Liver (tissue), 9 donors: Measurements from ENCODE around the gene FCGR3A. TPM values are rescaled to one million over a fixed set of nuclear protein-coding genes. Genes with fewer than 3 reads are reported as not detected.
"Not testable (repeated sequence)": the region's sequence is repeated elsewhere in the genome, so short reads cannot be mapped to it uniquely, and the experiment has no call there.

Experiments used
- DNase-seq: peaks from one replicate; pipeline ENCODE4 v3.0.0-alpha.2; 2017; ENCODE audit warnings: low spot score
- H3K27ac ChIP-seq, 2 donors: one replicate each; pipeline ENCODE4 v1.7.0; 2013; ENCODE audit warnings: inconsistent platforms in 2 of 2, low read length in 2 of 2, control low read depth in 1 of 2, low read depth in 1 of 2, mild to moderate bottlenecking in 1 of 2
- H3K27me3 ChIP-seq, 4 donors: one replicate each; pipeline versions ENCODE4 v1.6.1 to v1.7.0; 2013; ENCODE audit warnings: low read length in 3 of 4, inconsistent platforms in 1 of 4, mild to moderate bottlenecking in 1 of 4, moderate library complexity in 1 of 4; ENCODE audit not compliant: control insufficient read depth in 4 of 4, insufficient read depth in 4 of 4
- H3K36me3 ChIP-seq, 4 donors: one replicate each; pipeline versions ENCODE4 v1.6.1 to v1.7.0; 2013; ENCODE audit warnings: low read length in 3 of 4, mild to moderate bottlenecking in 3 of 4, low read depth in 1 of 4, moderate library complexity in 1 of 4; ENCODE audit not compliant: control insufficient read depth in 4 of 4, insufficient read depth in 3 of 4
- H3K4me1 ChIP-seq, 4 donors: one replicate each; pipeline versions ENCODE4 v1.6.1 to v1.7.0; 2013; ENCODE audit warnings: low read length in 3 of 4, mild to moderate bottlenecking in 3 of 4, moderate library complexity in 1 of 4; ENCODE audit not compliant: control insufficient read depth in 4 of 4, insufficient read depth in 4 of 4
- H3K4me3 ChIP-seq, 3 donors: one replicate each; pipeline versions ENCODE4 v1.6.1 to v1.7.0; 2013; ENCODE audit warnings: low read length in 3 of 3, control low read depth in 1 of 3, low read depth in 1 of 3, mild to moderate bottlenecking in 1 of 3
- H3K9ac ChIP-seq, 2 donors: one replicate each; pipeline ENCODE4 v1.7.0; 2013; ENCODE audit warnings: low read length in 2 of 2, mild to moderate bottlenecking in 2 of 2, moderate library complexity in 2 of 2, control low read depth in 1 of 2, low read depth in 1 of 2
- H3K9me3 ChIP-seq, 4 donors: one replicate each; pipeline versions ENCODE4 v1.6.1 to v1.7.0; 2013; ENCODE audit warnings: low read length in 3 of 4; ENCODE audit not compliant: control insufficient read depth in 4 of 4
- HNF4A ChIP-seq, 2 donors: conservative IDR thresholded peaks; 2 replicates each; pipeline ENCODE4 v1.6.1; 2016; ENCODE audit warnings: antibody characterized with exemption in 2 of 2, mild to moderate bottlenecking in 2 of 2
- HNF4G ChIP-seq: IDR thresholded peaks from 2 replicates; pipeline ENCODE4 v1.6.1; 2016; ENCODE audit warnings: antibody characterized with exemption
- JUND ChIP-seq, 2 donors: IDR thresholded peaks; 2 replicates each; pipeline ENCODE4 v1.6.1; 2016; ENCODE audit warnings: antibody characterized with exemption in 2 of 2
- RXRA ChIP-seq, 2 donors: IDR thresholded peaks; 2 replicates each; pipeline ENCODE4 v1.6.1; 2017 to 2018; ENCODE audit warnings: antibody characterized with exemption in 2 of 2, mild to moderate bottlenecking in 1 of 2
- SP1 ChIP-seq: IDR thresholded peaks from 2 replicates; pipeline ENCODE4 v1.6.1; 2018; ENCODE audit warnings: antibody characterized with exemption, mild to moderate bottlenecking
- WGBS: extraction: QIAGEN DNeasy Blood & Tissue Kit; methylation state at CpG from one replicate; pipeline ENCODE4 v1.1.7; 2013; 5-methylcytosine and 5-hydroxymethylcytosine counted together
- polyA plus RNA-seq, 2 donors: library from polyadenylated mRNA; stranded (reverse) in 1 of 2; unstranded in 1 of 2; fragments of 200-250 nt in 1 of 2; fragments of >200 nt in 1 of 2; fragmentation: Nextera tagmentation in 1 of 2; extraction: Ambion mirVana in 1 of 2; gene quantifications; one replicate each; pipeline versions ENCODE4 v1.2.1 to v1.2.3, GENCODE V29; 2013 to 2015
- total RNA-seq, 2 donors: library from RNA; depleted of rRNA; stranded (reverse); fragments of >200 nt; gene quantifications; one replicate each; pipeline ENCODE4 v1.2.3, GENCODE V29; 2014
- TF ChIP-seq, protein P1 (sequence below): IDR thresholded peaks from 2 replicates; pipeline ENCODE4 v1.6.1; 2016; ENCODE audit warnings: antibody characterized with exemption
- TF ChIP-seq, protein P2 (sequence below): IDR thresholded peaks from 2 replicates; pipeline ENCODE4 v1.6.1; 2016; ENCODE audit warnings: antibody characterized with exemption
- donor health status: healthy.
- donor health status: healthy.
- donor health status: healthy.
- donor health status: healthy.
- donor health status: healthy.

The FCGR3A gene
- total and polyA plus RNA-seq, 4 donors: 9.8 to 70.1 (median 49.2) TPM

DNA sequence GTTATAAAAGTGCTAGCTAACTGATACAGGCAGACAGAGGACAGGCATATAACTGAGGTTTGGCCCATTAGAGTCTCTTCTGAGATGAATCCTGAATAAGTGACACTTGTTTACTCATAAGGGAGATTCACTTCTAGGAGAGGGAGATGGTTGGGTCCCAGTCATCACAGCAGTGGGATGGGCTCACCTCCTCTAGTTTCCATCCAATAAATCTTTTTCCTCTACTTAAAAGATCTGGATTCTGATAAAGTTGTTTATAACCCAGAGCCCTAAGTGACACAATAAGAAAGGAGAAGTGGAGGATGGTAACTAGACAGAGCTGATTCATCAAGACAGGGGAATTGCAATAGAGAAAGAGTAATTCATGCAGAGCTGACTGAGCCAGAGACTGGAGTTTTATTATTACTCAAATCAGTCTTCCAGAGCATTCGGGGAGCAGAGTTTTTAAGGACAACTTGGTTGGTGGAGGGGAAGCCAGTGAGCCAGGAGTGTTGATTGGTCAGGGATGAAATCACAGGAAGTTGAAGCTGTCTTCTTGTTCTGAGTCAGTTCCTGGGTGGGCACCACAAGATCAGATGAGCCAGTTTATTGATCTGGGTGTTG, 5.3 kb upstream of the FCGR3A start:
- not testable (repeated sequence) for H3K9ac ChIP-seq, DNase-seq, H3K27ac ChIP-seq, H3K27me3 ChIP-seq, H3K9me3 ChIP-seq, H3K36me3 ChIP-seq, H3K4me3 ChIP-seq, H3K4me1 ChIP-seq
- 47% methylated on average over 1 of the region's 1 CpG for whole genome bisulfite sequencing

DNA sequence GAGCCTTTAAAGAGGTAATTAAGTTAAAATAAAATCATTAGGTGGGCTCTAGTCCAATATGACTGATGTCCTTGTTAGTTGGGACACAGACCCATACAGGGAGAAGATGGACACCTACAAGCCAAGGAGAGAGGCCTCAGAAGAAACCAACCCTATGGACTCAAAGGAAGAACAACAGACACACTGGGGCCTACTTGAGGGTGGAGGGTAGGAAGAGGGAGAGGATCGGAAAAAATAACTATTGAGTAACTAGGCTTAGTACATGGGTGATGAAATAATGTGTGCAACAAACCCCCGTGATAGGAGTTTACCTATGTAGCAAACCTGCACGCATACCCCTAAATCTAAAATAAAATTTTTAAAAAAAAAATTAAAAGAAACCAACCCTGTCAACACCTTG, 4.7 kb upstream of the FCGR3A start:
- not testable (repeated sequence) for H3K9ac ChIP-seq
- WGBS: 88% methylated on average over 3 of the region's 3 CpGs

DNA sequence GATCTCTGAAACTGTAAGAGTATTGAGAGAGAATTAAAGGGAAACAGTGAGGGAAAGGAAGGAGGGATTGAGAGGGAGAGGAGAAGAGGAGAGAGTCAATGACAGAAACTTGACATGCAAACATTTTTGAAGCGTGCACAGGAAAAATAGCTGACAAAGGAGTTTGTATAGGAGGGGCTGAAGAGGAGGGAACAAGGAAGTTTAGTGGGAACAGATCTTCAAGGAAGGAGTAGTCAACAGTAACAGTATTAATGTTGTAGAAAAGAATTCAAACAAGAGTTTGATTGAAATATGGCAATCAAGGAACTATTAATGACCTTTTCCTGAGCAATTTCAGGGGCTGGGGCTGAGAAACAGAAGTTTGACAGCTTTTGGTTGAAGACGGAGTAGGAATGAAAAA, 4.0 kb upstream of the FCGR3A start:
- not testable (repeated sequence) for H3K27me3 ChIP-seq, H3K4me3 ChIP-seq, H3K27ac ChIP-seq, H3K9ac ChIP-seq, DNase-seq, H3K4me1 ChIP-seq, H3K36me3 ChIP-seq, H3K9me3 ChIP-seq
- WGBS: 95% methylated on average over 1 of the region's 2 CpGs

More for the DNA sequence above, 4.7 kb upstream of the FCGR3A start:
- not testable (repeated sequence) for H3K4me1 ChIP-seq, DNase-seq, H3K27ac ChIP-seq, H3K27me3 ChIP-seq, H3K9me3 ChIP-seq, H3K36me3 ChIP-seq, H3K4me3 ChIP-seq

DNA sequence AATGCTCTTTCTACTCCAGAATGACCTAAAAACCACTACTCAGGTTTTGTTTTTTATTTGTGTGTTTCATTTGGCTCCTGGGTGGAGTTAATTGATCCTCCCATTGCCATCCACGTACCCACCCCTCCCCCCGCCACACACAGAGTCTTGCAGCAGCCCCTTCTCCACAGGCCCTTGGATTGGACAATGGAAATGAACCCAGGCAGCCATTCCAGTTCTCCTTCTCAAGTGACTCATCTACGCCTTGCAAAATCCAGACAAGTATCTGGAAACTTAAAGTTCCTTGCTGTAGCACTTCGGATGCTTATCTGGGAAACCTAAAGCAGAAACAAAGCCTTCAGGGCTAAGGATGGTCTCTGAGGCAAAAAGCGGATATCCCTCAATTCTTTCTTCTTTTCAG, 1.3 kb upstream of the FCGR3A start:
- not testable (repeated sequence) for H3K27ac ChIP-seq, H3K9me3 ChIP-seq, DNase-seq, H3K4me3 ChIP-seq, H3K27me3 ChIP-seq, H3K9ac ChIP-seq, H3K36me3 ChIP-seq, H3K4me1 ChIP-seq
- 85% methylated on average over 5 of the region's 5 CpGs for WGBS

DNA sequence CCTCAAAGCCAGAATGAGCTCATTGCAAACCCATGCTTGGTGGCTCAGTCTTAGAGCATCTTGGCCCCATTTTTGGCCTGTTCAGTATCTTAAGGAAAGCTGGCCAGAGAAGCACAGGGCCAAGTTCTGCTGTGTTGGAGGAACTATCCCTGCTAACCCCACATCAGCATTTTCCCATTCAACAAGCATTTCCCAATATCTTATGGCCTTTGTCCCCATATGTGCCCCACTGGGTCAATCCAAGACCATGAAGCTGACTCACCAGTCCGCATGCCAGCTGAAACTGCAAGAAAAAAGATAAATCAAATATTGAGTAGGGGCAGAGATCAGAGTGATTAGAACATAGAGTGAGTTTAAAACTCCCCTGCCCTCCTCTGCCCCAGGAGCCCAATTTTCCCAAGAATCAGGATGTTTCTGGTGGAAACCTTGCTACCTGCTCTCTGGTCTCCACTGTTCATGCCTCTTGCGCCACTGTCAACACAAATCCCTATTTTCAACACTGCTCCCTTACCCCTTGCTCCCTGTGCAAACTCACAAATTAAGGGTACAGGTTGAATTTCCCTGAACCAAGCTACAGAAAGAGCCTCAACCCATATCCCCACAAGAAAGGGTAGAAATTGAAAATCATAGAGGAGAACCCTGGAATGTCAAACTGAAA, 740 bp downstream of the FCGR3A start:
- TF ChIP-seq, protein P1, sequence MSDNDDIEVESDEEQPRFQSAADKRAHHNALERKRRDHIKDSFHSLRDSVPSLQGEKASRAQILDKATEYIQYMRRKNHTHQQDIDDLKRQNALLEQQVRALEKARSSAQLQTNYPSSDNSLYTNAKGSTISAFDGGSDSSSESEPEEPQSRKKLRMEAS: peak; percentile 24
- TF ChIP-seq HNF4A (conservative IDR thresholded peaks at IDR 0.05) (peak; percentile 62 to 72), HNF4G (peak; percentile 37), SP1 (peak; percentile 57), JUND (IDR thresholded peaks at IDR 0.05) (peak; percentile 64 to 88), RXRA (IDR thresholded peaks at IDR 0.05) (peak; percentile 46 to 55)
- TF ChIP-seq, protein P2, sequence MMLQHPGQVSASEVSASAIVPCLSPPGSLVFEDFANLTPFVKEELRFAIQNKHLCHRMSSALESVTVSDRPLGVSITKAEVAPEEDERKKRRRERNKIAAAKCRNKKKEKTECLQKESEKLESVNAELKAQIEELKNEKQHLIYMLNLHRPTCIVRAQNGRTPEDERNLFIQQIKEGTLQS: peak; percentile 75
- WGBS: 29% methylated on average over 1 of the region's 2 CpGs
- H3K9ac ChIP-seq, H3K36me3 ChIP-seq, H3K4me3 ChIP-seq, DNase-seq, H3K9me3 ChIP-seq, H3K27me3 ChIP-seq, H3K4me1 ChIP-seq: not testable (repeated sequence)
- H3K27ac ChIP-seq: peak overlapping the region in 1 of 2 donors; percentile 7

DNA sequence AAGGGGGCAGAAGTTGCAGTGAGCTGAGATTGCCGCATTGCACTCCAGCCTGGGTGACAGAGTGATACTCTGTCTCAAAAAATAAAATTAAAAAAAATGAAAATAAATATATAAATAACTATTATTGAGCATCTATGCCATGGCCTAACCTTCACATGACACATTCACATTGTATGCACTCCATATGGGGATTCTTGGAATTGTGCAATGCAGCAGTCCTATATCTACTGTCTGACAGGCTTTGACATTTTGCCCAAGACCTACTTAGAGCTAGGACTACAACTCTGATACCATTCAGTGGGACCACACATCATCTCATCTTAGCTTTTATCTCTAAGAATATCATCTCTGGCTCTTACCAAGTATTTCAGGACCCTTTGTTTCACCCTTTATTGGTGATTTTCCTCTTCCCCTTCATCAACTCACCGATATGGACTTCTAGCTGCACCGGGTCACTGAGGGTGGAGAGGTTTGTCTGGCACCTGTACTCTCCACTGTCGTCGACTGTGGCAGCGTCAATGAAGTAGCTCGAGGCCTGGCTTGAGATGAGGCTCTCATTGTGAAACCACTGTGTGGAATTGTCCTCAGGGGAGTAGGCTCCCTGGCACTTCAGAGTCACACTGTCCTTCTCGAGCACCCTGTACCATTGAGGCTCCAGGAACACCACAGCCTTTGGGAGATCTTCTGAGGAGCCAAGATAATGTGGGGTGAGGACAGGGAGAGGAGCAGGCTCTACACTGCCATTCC, 1.4 kb downstream of the FCGR3A start:
- not testable (repeated sequence) for H3K4me1 ChIP-seq, H3K27me3 ChIP-seq, DNase-seq, H3K9ac ChIP-seq, H3K36me3 ChIP-seq, H3K9me3 ChIP-seq, H3K27ac ChIP-seq, H3K4me3 ChIP-seq
- 84% methylated on average over 8 of the region's 8 CpGs for WGBS

DNA sequence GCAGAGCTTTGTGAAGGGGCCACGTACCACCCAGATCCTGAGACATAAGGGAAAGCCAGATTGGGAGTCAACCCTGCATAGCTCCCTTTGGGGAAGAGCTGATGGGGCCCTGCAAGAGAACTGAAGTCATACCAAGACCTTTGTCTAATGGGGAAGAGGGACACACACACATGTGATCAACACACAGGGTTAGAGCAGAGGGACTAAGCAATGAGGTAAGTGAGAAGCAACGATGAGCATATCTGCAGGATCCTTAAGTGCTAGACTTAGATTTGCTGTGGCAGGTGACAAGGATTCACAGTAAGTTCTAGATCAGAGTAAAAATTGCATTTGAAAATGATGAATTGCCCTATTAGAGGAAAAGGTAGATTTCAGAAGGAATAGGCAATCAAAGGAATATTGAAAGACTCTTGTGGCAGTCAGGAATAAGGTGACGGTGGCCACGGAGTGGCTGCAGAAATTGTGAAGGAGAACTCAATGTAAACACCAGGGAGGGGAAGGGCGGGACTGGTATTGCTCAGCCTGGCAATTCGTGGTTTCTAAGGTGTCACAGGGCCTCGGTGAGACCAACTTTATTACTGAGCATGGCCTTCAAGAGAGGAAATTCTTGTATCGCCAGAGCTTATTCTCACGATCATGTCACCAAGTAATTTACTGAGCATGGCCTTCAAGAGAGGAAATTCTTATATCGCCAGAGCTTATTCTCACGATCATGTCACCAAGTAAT, 4.5 kb downstream of the FCGR3A start:
- not testable (repeated sequence) for H3K4me3 ChIP-seq

More for the DNA sequence above, 4.5 kb downstream of the FCGR3A start:
- not testable (repeated sequence) for H3K4me1 ChIP-seq, H3K9me3 ChIP-seq, H3K27me3 ChIP-seq, H3K36me3 ChIP-seq, H3K9ac ChIP-seq, H3K27ac ChIP-seq, DNase-seq
- 74% methylated on average over 10 of the region's 11 CpGs for WGBS
